ENCODE measurements around the gene SIRT2.

DNA sequence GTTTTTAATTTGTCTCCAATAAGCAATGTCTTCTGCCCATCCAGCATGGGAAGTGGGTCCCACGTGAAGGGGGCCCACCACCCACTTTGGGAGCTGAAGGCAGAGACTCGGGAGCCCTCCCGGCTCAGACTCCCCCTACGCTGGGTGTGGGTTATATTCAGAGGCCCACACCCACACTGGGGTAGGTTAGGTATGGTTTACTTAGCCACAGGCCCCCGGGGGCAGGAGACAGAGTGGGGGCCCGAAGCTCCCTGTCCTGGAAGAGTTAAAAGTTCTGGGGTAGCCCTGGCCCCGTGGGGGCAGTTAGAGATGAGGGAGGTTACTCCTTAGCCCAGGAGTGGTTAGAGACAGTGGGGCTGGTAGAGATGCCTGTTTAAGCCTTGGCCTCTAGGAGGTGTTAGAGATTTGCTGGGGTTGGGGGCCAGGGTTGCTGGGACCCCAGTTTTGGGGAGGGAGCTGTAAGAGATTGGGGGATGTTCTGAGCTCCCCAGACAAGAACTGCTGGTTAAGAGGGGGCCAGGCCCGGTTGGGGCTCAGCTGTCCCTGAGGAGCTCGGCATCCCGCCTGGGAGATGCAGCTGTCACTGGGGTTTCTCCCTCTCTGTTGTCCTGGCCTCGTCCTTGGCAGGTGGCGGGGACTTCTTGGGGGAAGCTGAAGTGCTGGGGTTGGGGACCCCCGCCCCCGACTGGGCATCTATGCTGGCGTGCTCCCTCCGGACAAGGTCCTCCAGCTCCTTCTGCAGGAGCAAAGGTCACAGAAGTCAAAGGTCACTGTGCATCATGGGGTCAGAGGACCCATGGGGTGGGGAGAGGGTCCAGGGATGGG, 20.6 kb downstream of the SIRT2 start:
- TF ChIP-seq, protein P1, sequence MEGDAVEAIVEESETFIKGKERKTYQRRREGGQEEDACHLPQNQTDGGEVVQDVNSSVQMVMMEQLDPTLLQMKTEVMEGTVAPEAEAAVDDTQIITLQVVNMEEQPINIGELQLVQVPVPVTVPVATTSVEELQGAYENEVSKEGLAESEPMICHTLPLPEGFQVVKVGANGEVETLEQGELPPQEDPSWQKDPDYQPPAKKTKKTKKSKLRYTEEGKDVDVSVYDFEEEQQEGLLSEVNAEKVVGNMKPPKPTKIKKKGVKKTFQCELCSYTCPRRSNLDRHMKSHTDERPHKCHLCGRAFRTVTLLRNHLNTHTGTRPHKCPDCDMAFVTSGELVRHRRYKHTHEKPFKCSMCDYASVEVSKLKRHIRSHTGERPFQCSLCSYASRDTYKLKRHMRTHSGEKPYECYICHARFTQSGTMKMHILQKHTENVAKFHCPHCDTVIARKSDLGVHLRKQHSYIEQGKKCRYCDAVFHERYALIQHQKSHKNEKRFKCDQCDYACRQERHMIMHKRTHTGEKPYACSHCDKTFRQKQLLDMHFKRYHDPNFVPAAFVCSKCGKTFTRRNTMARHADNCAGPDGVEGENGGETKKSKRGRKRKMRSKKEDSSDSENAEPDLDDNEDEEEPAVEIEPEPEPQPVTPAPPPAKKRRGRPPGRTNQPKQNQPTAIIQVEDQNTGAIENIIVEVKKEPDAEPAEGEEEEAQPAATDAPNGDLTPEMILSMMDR (tag by site-specific recombination; IDR thresholded peaks at IDR 0.05), result no peak
- TF ChIP-seq ZNF707 (tag by site-specific recombination; IDR thresholded peaks at IDR 0.05), result no peak
